G401.6 (cell line): ENCODE data around the gene SLC12A4.
"Not testable (repeated sequence)": the region's sequence is repeated elsewhere in the genome, so short reads cannot be mapped to it uniquely, and the experiment has no call there.

Experiments used
- FAIRE-seq: peaks from 2 replicates; lab custom pipeline; 2012; peaks lifted over from hg19 to GRCh38; lab: Jason Lieb, UNC

SLC12A4 gene

DNA sequence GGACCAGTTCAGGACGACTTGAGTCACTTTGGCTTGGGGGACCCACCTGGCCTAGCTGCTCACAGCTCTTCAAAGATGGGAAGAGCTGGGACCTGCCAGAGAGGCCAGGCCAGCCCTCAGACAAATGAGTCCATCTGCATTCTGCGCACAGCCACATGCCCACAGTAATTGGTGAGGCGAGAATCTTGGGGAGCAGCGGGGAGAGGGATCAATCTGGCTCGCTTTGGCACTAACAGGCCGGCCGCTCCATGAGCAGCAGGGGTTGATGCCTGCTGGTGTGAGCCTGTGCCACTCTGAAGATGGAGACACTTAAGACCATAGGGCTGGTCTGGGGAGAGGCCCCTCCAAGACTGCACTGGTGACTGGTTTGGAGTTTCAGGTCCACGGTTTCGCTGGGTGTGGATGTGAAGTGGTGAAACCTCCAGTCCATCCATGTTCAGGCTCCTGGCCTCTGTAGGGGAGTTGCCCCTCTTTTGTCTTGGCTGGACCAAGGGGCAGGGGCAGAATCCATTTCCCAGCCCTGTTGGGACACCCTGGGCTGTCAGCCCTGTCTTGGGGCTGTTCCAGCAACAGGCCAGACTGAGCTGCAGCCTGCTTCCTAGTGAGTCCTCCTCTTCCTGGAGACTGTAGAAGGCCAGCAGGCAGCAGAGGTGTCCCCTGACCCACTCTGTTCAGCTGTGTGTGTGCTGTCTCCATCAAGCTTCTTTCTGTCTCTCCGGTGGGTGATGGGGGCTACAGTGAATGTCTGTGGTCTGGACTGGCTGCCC lies 44.1 kb downstream of the SLC12A4 start:
- FAIRE-seq: no peak

DNA sequence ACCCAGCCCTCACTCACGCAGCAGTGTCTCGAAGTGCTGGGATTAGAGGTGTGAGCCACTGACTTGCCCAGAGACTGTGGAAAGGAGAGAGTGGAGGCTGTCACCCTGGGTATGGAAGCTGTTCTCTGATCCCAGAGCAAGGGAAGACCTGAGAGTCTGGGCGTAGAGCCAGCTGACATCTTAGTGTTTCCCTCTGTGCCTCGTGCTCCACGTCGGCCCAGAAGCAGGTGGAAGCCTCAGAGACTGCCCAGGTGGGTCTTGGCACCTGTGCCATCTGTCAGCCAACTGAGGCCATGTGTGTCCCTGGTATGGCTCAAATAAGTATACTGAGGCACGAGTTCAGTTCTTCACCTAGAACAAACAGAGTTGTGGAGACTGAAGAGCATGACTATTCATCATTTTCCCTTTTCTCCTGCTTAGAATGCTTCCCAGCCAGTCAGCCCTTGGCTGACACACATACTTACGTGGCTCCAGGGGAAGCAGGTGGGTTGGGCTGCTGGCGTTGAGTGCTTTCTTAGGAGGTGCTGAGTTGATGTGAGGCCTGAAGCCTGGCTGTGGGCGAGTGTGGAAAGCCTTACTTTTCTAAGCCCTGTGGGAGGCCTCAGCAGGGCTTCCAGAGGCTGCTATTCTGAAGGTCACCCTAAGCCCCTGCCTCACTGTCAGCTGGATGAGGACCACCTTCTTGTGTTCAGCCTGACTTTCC lies 44.9 kb downstream of the SLC12A4 start:
- FAIRE-seq: no peak

DNA sequence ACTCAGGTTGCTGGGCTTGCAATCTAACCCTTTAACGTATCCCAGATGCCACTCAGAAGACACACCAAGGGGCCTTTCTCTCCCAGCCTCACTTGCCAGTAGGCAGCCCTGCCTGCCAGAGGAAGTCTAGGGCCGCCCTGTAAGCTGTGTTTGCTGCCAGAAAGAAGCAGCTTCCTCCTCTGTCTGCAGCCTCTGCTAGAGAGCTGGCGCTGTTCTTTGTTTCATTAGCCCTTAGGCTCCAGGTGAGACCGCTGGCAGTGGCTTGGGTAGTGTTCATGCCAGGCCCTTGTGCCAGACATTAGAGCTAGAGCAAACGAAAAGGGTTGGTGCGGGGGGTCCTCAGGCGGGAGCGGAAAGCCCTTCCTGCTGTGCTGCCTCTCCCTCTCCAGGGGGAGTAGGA lies 45.7 kb downstream of the SLC12A4 start:
- FAIRE-seq: no peak

DNA sequence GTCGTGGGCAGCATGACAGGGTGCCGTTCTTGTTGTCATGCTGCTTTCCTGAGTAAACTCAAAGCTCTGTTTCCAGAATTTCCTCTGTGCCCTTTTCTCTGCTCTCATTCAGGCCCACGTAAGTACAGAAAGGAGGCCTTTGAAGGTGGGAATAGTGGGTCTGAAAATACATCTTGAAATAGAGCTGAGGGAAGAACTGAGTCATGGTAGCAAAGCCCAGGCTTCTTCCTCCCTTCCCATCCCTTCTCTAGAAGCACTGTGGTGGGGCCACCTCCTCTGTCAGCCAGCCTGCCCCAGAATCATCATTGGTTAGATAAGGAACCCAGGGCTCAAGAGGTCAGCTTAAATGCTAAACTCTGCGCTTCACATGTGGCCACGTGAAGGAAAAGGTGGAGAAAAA lies 46.2 kb downstream of the SLC12A4 start:
- FAIRE-seq: no peak

DNA sequence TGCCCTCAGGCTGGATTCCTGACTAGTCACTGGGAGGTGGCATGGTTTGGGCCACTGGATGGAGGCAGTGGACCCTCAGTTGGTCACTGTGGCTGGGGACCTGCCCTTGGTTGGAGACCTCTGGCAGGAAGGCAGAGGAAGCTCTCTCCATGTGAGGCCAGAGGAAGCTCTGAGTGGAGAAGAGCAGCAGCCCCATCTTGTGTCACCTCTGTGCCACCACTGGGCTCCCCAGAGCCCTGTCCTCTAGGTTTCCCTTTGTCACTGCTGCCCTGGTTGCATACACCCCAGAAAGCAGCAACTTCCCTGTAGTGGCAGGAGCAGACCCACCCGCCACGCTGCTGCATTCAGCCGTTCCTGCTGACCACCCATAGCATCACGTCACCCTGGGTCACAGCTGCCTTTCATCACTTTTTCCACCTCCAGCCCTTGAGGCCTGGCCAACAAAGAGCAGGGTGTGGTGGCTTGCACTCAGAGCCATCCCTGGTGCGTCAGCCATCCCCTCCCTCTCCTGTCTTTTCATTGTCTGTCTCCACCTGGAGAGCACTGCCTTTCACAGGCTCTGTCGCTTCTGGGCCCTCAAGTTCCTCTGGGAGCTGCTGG lies 48.7 kb downstream of the SLC12A4 start:
- FAIRE-seq: no peak

DNA sequence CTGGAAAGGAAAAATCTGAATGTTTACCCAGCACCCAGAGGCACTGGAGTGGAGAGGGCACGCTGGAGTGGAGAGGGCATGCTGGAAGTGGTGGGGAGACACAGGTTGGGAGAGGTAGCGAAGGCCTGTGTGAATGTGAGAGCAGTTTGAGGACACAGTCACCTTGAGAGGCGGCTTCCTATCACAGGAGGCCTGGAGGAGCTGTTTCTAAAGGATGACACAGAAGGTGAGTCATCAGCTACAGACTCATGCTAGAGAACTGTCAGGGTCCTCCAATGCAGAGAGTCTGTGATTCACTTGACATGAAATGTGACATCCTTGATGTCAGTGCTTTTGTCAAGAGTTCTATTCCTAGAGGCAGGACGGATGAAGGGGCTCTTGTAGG lies 50.6 kb downstream of the SLC12A4 start:
- no peak for FAIRE-seq

DNA sequence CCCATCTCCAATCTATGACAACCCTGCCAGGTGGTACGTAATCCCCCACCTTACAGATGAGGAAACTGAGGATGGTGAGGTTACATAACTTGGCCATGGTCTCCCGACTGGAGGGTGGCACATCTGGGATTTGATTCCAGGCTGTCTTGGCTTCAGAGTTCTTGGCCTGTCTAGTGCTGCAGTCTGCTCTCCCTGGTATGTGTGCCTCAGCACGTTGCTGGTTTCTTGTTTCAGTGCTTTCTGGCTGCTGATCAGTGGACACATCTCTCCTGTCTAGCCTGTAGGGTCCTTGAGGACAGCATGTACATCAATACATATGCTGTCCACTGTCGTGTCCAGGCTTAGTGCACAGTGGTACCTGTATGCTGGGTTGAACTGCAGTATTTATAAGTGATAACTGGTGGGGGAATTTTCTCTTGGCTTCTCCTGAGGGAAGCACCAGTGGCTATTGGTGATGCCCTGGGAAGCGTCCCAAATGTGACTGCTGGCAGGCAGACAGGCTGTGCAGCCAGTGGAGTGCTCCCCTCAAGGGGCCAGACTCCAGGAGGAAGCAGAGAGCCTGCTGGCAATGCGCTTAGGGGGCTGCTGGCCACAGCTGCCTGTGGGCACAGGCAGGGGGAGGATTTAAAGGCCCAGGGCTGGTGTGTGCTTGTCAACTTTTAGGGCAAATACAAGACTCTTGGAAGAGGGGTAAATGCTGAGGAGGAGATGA lies 51.1 kb downstream of the SLC12A4 start:
- no peak for FAIRE-seq

DNA sequence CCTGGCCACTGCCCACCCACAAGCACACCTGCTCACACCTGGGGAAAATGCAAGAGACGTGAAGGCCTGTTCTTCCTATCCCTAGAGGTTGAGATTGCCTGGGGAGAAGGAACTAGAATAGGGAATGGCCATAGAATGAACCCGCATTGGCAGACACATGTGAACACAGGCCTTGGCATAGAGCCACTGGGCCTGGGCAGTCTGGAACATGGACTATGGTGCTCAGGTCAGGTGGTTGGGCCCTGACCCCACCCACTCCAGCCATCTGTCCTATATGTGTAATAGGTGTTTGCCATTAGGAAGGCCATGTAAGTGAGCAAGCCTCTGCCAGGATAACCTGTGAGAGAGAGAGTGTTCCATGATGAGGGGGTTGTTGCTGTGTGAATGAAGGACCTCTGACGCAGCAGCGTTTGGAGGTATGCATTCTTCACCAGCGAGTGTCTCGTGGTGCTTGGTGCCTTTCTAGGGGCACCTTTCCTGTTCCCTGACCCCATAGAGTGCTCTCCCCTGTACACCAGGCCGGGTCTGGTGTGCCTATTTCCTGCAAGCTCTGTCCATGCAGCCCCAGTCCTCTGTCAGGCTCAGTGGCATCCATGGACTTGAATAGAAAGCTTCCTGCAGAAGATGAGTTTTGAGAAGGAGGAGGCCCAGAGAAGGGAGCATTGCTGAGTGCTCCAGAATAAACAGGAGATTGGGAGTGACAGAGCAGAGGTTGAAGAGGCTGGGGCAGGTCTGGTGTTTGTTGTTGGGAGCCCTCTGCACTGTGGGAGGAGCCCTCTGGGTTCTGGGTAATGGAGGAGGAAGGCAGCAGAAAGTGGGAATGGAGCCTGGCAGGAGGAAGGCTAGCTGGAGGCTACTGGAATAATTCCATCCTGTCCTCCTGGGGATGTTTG lies 52.4 kb downstream of the SLC12A4 start:
- FAIRE-seq: no peak

DNA sequence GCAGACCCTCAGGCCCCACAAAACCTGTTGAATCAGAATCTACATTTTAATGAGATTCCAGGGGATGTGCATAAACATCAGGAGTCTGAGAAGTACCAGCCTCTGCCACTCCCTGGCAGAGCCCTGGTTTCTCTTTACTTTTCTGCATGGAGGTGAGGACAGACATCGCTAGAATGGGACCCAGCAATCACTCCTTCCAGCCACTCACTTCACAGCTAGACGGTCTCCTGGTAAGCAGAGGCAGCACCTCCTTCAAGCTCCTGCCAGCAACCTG lies 53.0 kb downstream of the SLC12A4 start:
- not testable (repeated sequence) for FAIRE-seq

DNA sequence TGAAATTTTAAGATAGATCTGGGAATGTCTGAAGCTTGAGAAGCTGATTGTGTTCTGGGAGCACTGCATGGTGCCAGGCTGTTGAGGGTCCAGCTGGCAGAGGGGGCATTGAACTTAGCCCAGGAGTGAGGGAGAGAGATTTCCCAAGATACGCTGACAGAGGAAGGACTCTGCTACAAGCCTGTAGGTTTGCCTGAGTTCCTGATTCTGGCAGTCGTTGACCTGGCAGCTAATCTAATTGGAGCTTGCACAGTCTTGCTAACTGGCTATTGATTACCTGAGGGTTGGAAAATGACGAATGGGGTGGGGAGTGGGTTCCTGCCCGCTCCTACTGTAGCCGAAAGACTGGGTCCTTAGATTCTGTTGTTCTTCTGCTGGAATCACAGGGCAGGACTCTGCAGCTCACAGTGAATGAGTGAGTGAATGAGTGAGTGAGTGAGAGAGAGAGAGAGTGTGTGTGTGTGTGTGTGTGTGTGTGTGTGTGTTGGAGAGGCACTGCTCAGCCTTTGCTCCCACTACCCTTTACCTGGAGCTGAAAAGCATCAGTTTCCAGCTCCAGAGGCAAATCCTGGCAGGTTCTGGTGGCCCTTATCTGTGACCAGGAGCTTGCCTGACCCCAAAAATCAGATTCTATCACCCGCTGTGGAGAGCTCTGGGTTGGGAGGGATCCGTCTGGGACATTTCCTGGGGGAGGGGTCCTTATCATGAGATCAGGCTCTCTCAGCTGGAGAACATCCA lies 53.5 kb downstream of the SLC12A4 start:
- no peak for FAIRE-seq

DNA sequence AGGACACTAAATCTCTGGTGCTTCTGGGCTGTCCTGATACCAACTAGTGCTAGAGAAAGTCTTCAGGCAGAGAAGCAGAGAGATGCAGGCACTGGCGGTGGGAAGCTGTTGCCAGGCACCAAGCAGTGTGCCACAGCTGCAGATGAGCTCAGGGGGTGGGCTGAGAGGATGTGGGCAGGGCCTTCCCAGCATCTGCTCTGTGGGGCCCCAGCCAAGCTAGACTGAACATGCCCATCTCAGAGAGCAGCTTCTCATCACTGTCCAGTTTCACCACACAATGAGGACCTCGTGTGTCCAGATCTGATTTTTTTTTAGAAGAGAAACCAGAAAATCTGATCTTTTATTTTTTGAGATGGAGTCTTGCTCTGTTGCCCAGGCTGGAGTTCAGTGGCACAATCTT lies 58.3 kb downstream of the SLC12A4 start:
- FAIRE-seq: no peak

DNA sequence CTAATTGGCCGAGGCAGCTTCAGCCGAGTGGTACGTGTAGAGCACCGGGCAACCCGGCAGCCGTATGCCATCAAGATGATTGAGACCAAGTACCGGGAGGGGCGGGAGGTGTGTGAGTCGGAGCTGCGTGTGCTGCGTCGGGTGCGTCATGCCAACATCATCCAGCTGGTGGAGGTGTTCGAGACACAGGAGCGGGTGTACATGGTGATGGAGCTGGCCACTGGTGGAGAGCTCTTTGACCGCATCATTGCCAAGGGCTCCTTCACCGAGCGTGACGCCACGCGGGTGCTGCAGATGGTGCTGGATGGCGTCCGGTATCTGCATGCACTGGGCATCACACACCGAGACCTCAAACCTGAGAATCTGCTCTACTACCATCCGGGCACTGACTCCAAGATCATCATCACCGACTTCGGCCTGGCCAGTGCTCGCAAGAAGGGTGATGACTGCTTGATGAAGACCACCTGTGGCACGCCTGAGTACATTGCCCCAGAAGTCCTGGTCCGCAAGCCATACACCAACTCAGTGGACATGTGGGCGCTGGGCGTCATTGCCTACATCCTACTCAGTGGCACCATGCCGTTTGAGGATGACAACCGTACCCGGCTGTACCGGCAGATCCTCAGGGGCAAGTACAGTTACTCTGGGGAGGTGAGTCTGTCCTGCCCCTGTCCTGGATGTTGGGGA lies 59.2 kb downstream of the SLC12A4 start:
- no peak for FAIRE-seq

DNA sequence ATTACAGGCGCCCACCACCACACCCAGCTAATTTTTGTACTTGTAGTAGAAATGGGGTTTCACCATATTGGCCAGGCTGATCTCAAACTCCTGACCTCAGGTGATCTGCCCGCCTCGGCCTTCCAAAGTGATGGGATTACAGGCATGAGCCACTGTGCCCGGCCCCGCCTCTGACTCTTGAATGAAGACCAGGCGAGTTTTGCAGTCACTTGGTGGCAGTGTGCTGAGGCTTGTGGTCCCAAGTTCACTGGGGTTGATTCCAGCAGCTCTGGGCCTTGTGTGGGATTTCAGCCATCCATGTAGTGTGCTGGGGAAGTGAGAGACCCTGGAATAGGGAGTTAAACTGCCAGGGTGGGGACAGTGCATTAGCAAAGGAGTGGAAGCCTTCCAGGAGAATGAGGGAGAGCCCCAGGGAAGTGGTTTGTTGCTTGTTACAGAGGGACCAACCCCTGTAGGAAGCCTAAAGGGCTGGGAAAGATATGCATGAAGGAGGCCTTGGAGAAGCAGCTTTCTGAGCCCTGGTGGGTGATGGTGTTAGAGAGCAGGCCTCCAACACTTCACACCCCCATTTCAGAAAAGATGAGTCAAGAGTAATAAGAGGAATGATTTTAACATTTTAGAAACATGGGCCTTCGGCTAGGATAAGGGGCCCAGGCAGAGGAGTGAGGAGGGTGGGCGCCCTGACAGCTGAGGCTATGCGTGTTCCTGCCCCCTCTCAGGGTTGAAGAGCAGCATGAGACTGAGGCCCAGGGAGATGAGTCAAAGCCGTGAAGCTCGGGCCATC lies 60.8 kb downstream of the SLC12A4 start:
- no peak for FAIRE-seq

DNA sequence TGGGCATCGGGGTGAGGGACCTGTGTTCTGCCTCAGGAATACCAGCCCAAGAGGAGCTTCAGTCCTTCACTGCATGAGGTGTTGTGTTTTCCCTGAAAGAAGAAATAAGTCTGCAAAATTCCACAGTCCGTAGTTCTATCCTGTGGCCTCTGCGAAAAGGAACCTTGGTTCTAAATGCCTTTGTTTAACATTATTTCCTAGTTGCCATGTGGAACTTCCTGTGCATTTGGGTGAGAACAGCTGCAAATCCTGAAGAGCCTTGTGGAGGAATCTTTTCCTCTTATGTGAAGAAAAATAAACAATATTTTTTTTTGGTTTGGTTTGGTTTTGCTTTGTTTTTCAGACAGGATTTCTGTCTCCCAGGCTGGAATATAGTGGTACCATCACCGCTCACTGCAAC lies 65.6 kb downstream of the SLC12A4 start:
- no peak for FAIRE-seq

DNA sequence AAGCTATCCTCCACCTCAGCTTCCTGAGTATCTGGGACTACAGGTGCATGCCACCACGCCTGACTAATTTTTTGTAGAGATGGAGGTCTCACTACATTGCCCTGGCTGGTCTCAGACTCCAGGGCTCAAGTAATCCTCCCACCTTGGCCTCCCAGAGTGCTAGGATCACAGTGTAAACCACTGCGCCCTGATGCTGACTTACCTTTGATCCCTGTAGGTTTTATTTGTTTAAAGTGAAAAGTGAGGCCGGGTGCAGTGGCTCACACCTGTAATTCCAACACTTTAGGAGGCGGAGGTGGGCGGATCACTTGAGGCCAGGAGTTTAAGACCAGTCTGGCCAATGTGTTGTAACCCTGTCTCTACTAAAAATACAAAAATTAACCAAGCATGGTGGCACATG lies 66.7 kb downstream of the SLC12A4 start:
- no peak for FAIRE-seq

DNA sequence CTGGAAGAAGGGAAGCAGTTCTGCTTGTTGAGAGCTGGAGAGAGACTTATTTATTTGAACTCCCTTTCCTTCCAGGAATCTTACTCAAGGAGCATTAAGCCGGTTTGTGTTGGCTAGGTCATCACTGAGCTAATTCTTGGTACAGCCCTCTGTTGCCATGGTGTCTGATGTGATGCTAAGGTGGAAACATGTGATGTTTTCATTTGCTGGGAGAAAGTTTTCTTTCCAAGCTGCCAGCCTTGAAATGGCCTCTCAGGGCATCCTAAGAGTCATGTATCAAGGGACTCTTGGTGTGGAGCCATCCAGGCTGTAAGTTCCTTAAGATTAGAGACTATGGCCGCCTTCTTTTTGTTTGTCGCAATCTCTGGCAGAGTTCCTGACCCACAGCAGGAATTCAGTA lies 71.2 kb downstream of the SLC12A4 start:
- no peak for FAIRE-seq

DNA sequence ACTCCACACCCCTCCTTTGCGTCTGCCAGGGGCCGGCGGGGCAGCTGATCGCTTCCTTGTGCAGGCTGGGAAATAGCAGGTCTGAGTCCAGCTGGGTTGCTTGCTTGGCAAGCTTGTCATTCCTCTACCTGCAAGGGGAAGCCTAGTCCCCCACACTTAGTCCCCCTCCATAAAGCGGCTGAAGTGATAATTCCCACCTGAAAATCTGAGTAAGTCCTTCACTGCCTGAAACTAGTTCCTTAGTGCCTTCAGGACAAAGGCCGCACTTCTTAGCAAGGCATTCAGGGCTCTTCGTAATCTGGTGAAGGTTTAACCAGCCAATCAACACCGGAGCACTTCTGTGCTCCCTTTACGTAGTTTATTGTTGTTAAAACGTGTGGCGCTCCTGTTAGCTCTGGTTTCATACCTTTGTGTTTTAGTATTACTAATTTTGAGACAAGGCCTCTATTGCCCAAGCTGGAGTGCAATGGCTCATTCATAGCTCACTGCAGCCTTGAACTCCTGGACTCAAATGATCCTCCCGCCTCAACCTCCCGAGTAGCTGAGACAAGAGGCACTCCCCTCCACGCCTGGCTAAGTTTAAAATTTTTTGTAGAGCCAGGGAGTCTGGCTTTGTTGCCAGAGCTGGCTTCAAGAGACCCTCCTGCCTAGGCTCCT lies 74.6 kb downstream of the SLC12A4 start:
- no peak for FAIRE-seq
